ENCODE results near the gene DNAJC7.
"Not testable (repeated sequence)": the region's sequence is repeated elsewhere in the genome, so short reads cannot be mapped to it uniquely, and the experiment has no call there.

The DNAJC7 gene

DNA sequence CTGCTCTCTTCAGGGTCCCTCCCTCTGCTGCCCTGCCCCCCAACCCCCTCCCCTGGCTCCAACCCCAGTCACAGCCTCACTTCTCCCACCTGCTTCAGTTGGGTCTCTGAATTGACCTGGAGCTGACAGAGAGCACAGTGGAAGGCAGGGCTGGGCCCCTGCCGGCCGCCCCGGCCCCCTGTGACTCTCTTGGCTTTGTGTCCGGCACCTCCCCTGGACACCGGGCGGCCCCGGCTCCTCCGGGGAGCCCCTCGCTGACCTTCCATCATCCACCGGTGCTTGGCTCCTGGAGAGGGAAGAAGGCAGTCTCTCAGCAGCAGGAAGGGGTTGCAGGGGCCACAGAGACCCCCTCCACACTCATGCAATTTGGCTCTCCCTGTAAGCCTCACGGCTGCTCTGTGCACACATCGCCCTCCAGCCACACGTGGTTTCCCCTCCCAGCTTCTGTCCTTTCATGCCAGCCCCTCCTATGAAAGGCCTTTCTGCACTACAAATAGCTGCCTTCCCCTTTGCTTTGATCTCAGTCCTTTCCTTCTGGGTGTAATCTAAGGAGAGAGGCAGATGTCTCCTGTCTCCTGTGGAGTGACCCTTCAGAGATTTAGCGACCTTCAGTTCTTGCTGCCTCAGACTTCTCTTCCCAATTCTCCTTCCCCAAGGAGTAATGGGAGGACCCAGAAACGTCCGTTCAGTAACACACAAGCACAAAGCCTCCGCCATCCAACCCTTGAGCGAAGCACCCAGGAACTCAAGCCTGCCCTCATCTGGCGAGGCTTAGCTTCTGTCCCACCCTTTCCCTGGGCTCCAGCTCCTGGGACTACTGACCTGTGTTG is 10.9 kb upstream of the DNAJC7 start:
- H3K9me3 Mint-ChIP-seq: no peaks in the 10 kb centered on the region
- no peak overlapping the region for H3K27ac Mint-ChIP-seq
- H3K27me3 Mint-ChIP-seq (ENCODE audit: low read depth): no peaks in the 10 kb centered on the region
- peaks cover 4% of the 10 kb centered on the region for H3K4me1 Mint-ChIP-seq (ENCODE audit: low read depth)
- DNase-seq (ENCODE audit: low spot score): no peak
- no peak overlapping the region for H3K4me3 Mint-ChIP-seq
- H3K36me3 Mint-ChIP-seq (ENCODE audit: low read depth): peaks cover 3% of the 10 kb centered on the region

DNA sequence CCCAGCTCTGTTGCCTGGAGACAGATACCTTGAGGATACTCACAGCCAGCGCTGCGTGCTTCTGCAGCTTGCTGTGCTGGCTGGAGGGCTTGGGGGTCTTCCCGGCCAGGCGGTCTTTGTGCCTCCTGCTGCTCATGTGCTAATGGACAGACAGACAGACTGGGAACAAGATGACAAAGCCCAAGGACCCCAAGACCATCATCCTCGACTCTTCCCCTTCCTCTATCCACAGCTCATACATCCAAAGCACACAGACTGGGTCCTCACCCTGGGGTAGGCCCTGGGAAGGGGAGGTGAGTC is 10.3 kb upstream of the DNAJC7 start:
- Mint-ChIP-seq H3K4me1 (ENCODE audit: low read depth) (peaks cover 4% of the 10 kb centered on the region), H3K27me3 (ENCODE audit: low read depth) (no peaks in the 10 kb centered on the region), H3K9me3 (no peaks in the 10 kb centered on the region), H3K27ac (no peak overlapping the region), H3K36me3 (ENCODE audit: low read depth) (peaks cover 5% of the 10 kb centered on the region), H3K4me3 (no peak overlapping the region)
- DNase-seq (ENCODE audit: low spot score): no peak

DNA sequence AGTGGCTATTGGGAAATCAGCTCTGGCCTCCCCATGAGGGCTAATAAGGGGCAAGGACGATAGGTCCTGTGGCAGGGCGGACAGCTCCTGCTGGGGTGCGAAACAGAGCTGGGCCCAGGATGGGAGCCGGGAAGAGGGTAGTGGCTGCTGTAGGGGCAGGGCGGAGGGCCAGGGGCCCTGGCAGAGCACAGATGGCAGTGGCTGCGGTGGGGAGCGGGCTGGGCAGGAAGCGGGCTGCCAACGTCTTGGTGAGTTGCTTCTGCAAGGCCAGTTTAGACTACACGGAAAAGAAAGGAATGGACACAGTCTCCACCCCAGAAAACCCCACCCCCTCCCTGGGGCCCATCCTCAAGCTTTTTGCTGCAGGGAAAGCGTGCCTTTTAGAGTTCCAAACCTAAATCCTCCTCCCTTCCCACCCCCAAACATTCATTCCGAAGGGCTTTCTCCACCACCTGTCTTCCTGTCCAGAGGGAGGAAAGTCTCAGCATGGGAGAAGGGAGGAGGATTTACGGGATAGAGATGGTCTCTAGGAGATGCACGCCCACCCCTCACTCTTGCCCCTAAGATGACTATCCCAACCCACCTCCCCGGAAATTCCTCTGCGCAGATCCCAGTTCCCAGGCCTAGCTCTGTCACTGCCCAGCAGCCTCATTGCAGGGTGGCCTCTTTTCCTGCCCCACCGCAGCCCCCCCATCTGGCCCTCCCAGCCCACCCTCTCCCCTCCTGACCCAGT is 9.8 kb upstream of the DNAJC7 start:
- Mint-ChIP-seq H3K27ac (no peak overlapping the region), H3K4me1 (ENCODE audit: low read depth) (peaks cover 4% of the 10 kb centered on the region), H3K27me3 (ENCODE audit: low read depth) (no peaks in the 10 kb centered on the region), H3K9me3 (no peaks in the 10 kb centered on the region), H3K36me3 (ENCODE audit: low read depth) (peaks cover 9% of the 10 kb centered on the region), H3K4me3 (no peak overlapping the region)
- no peak for DNase-seq (ENCODE audit: low spot score)

DNA sequence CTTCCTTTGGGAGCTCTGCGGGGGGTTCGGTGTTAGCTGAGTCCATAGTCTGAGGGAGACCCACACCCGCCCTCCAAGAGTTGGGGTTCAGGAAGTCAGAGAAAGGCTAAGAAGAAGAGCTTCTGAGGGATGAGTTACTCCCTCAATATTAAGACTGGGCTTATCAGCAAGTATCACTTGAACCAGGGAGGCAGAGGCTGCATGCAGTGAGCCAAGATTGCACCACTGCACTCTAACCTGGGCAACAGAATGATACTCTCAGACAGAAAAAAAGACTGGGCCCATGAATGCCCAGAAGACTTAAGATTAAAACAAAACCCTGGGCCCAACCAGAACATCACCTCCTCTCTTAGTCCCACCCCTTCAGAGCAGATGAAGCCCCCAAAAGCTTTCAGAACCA is 8.7 kb upstream of the DNAJC7 start:
- H3K9me3 Mint-ChIP-seq: no peaks in the 10 kb centered on the region
- peak overlapping the region; percentile 50 for H3K27ac Mint-ChIP-seq
- H3K4me1 Mint-ChIP-seq (ENCODE audit: low read depth): peaks cover 11% of the 10 kb centered on the region

DNA sequence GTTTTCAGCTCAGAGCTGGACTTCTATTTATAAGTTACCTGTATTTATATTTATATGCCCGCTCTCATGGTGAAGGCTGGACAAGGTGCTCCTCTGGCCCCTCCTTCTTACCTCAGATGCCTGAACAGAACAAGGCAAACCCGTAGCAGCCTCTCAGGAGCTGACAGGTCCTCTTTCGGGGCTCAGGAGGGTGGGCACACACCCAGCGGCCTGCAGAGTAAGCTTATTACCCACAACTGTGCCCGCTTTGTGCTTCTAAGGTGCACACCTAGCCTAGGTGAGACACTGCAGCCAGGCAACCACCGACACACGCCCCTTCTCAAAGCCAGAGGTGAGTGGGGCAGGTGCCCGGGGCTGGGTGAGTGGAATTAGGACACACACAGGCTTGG is 7.9 kb upstream of the DNAJC7 start:
- peaks cover 11% of the 10 kb centered on the region for H3K4me1 Mint-ChIP-seq (ENCODE audit: low read depth)

More for the DNA sequence above, 8.7 kb upstream of the DNAJC7 start:
- Mint-ChIP-seq H3K36me3 (ENCODE audit: low read depth) (peaks cover 9% of the 10 kb centered on the region), H3K27me3 (ENCODE audit: low read depth) (no peaks in the 10 kb centered on the region), H3K4me3 (no peak overlapping the region)
- DNase-seq (ENCODE audit: low spot score): no peak

DNA sequence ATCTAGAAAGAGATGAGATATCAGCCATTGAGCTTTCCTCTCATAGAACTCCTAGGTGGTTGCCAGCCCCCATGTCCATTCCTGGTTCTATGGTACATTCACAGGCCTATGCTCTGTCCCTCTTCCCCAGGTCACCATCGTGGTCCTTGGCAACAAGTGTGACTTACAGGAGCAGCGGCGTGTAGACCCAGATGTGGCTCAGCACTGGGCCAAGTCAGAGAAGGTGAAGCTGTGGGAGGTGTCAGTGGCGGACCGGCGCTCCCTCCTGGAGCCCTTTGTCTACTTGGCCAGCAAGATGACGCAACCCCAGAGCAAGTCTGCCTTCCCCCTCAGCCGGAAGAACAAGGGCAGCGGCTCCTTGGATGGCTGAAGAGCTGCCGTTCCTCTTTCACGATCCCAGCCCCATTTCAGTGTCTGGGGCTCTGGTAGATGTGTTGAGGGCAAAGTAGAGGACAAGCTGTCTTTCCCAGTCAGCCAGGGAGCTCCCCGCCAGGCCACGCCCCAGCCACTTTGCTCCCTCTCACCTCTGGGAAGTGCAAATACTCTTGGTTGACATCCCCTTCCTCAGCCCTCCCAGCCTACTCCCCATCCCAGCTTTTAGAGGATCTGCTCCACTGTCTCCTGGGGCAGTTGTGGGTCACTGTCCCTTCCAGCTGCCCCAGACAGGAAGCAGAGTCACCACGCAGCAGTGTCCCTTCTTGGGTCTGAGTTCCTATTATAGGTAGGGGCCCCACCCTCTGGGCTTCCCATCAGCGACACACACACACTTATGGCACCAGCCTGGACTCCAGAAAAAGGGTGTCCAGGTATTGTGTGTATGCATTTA is 6.5 kb upstream of the DNAJC7 start:
- no peak for DNase-seq (ENCODE audit: low spot score)
- H3K4me1 Mint-ChIP-seq (ENCODE audit: low read depth): peaks cover 17% of the 10 kb centered on the region

More for the DNA sequence above, 7.9 kb upstream of the DNAJC7 start:
- DNase-seq (ENCODE audit: low spot score): no peak
- no peak overlapping the region for H3K4me3 Mint-ChIP-seq
- H3K27ac Mint-ChIP-seq: peak overlapping the region; percentile 33
- no peaks in the 10 kb centered on the region for H3K9me3 Mint-ChIP-seq
- H3K36me3 Mint-ChIP-seq (ENCODE audit: low read depth): peaks cover 9% of the 10 kb centered on the region
- H3K27me3 Mint-ChIP-seq (ENCODE audit: low read depth): no peaks in the 10 kb centered on the region

DNA sequence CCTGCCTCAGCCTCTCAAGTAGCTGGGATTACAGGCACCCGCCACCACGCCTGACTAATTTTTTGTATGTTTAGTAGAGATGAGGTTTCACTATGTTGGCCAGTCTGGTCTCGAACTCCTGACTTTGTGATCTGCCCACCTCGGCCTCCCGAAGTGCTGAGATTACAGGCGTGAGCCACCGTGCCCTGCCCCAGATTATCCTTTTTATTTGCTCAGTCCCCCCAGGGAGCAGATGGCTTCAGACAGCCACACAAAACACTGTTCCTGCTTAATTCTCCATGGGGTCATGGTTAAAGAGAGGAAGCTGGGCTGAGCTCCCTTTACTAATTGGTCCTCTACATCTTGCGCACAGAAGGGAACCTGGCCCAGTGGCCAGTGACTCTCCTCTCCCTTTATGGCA is 3.6 kb upstream of the DNAJC7 start:
- peaks cover 29% of the 10 kb centered on the region for H3K4me1 Mint-ChIP-seq (ENCODE audit: low read depth)
- peak overlapping the region; percentile 34 for H3K27ac Mint-ChIP-seq
- not testable (repeated sequence) for H3K27me3 Mint-ChIP-seq (ENCODE audit: low read depth); DNase-seq (ENCODE audit: low spot score); H3K9me3 Mint-ChIP-seq
- peaks cover 18% of the 10 kb centered on the region for H3K36me3 Mint-ChIP-seq (ENCODE audit: low read depth)
- H3K4me3 Mint-ChIP-seq: peak overlapping the region; percentile 96

More for the DNA sequence above, 6.5 kb upstream of the DNAJC7 start:
- no peak overlapping the region for H3K27ac Mint-ChIP-seq
- H3K4me3 Mint-ChIP-seq: no peak overlapping the region
- peaks cover 4% of the 10 kb centered on the region for H3K9me3 Mint-ChIP-seq
- peaks cover 10% of the 10 kb centered on the region for H3K36me3 Mint-ChIP-seq (ENCODE audit: low read depth)
- H3K27me3 Mint-ChIP-seq (ENCODE audit: low read depth): no peaks in the 10 kb centered on the region

DNA sequence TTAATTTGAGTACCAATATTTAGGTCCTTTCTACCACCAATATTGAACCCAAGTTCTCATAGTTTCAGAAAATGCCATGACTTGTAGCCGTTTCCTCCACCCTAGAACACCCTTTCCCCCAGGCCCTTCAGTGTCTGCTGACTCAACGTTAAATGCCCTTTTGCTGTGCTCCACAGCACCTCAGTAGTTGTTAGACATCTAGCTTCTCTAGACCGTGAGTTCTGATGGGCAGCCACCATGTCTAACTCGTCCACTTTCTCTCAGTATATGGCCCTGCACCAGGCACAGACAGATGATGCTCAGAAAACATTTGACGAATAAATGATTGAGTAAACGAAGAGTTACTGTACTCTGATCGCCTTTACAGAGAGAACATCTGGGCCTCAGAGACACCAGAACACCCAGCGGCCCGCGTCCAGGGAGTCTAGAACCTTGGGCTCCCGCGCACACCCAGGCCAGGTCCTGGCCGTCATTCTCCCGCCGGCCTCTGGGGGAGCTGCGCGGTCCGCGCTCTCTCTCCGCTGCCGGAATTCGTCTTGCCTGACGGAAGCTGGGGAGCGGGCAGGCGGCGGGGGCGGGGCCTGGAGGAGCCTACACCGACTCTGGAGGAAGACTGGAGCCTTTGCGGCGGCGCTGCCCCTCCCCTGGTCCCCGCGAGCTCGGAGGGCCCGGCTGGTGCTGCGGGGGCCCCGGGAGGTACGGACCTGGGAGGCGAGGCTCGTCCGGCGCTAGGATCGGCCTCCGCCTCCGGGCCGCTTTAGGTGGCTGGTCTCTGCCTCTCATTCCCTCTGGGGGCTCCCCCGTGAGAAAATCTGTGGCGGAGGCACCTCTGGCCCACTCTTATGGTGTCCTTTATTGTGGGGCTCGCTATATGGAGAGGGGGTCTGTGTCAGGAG is 2.5 kb upstream of the DNAJC7 start, which contains the start of gene NKIRAS2:
Gene NKIRAS2, plus strand, starts transcription at position 582 of the 896 bp plus-strand sequence. CDS start 1,488 bp downstream, outside the sequence.
- H3K36me3 Mint-ChIP-seq (ENCODE audit: low read depth): peaks cover 16% of the 10 kb centered on the region
- H3K4me3 Mint-ChIP-seq: peak within 1 kb of the TSS; percentile 96
- peaks cover 4% of the 10 kb centered on the region for H3K9me3 Mint-ChIP-seq
- DNase-seq (ENCODE audit: low spot score): peak; percentile 93
- peak within 1 kb of the TSS; percentile 83 for H3K27ac Mint-ChIP-seq
- no peaks in the 10 kb centered on the region for H3K27me3 Mint-ChIP-seq (ENCODE audit: low read depth)
- peaks cover 33% of the 10 kb centered on the region for H3K4me1 Mint-ChIP-seq (ENCODE audit: low read depth)

DNA sequence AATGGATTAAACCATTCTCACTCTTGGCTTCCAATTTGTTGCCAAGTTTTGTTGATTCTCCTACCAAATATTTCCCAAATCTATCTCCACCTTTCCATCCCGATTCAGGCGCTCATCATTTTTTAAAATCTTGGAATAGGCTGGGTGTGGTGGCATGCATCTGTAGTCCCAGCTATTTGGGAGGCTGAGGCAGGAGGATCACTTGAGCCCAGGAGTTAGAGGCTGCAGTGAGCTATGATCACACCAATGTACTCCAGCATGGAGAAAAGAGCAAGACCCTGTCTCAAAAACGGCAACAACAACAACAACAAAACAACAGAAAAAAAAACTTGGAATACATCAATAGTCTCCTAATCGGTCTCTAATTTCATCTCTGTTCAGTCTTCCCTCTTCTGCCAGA is 1.7 kb upstream of the DNAJC7 start:
- peaks cover 32% of the 10 kb centered on the region for H3K4me1 Mint-ChIP-seq (ENCODE audit: low read depth)
- no peak for DNase-seq (ENCODE audit: low spot score)
- peak overlapping the region; percentile 96 for H3K4me3 Mint-ChIP-seq
- no peaks in the 10 kb centered on the region for H3K27me3 Mint-ChIP-seq (ENCODE audit: low read depth)
- peaks cover 4% of the 10 kb centered on the region for H3K9me3 Mint-ChIP-seq
- H3K27ac Mint-ChIP-seq: no peak overlapping the region
- H3K36me3 Mint-ChIP-seq (ENCODE audit: low read depth): peaks cover 15% of the 10 kb centered on the region

DNA sequence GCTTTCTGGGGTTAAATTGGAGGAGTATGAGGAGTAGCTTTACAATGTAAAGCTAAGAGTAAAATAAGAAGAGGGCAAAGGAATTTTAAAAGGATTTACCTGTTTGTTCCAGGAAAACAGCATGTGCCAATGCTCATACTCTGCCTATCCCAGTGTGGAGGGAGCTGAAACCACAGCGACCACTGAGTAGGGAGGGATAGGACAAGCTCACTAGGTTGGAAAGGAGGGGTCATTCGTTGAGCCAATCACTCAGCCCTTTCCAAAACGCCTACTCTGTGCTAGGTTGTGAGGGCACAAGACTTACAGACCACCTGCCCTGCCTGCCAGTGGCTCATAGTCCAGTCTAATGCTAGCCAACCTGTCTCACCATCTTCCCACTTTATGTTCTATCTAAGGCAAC is 1.1 kb upstream of the DNAJC7 start:
- Mint-ChIP-seq H3K27ac (peak overlapping the region; percentile 99), H3K36me3 (ENCODE audit: low read depth) (peaks cover 16% of the 10 kb centered on the region), H3K4me1 (ENCODE audit: low read depth) (peaks cover 35% of the 10 kb centered on the region), H3K4me3 (peak overlapping the region; percentile 96), H3K27me3 (ENCODE audit: low read depth) (no peaks in the 10 kb centered on the region), H3K9me3 (peaks cover 4% of the 10 kb centered on the region)
- DNase-seq (ENCODE audit: low spot score): no peak

DNA sequence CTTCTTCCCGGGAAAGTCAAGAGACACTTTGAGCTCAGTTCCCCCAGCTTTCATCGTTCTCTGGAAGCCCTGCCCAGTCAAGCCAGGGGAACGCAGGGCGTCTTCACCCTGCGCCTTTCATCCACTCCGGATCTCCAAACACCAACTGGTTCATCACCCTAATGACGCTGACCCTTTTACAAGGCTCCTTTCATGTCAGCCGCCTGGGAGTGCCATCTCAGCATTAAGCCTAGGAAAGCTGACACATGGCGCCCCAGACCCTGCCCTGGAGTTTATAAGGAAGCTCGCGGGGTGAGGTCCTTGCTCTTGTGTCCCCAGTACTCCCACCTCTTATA is 594 bp upstream of the DNAJC7 start:
- peak overlapping the region; percentile 96 for H3K4me3 Mint-ChIP-seq
- peaks cover 18% of the 10 kb centered on the region for H3K36me3 Mint-ChIP-seq (ENCODE audit: low read depth)
- H3K27me3 Mint-ChIP-seq (ENCODE audit: low read depth): no peaks in the 10 kb centered on the region
- H3K9me3 Mint-ChIP-seq: peaks cover 4% of the 10 kb centered on the region
- H3K27ac Mint-ChIP-seq: peak overlapping the region; percentile 99
- peaks cover 38% of the 10 kb centered on the region for H3K4me1 Mint-ChIP-seq (ENCODE audit: low read depth)
- no peak for DNase-seq (ENCODE audit: low spot score)

DNA sequence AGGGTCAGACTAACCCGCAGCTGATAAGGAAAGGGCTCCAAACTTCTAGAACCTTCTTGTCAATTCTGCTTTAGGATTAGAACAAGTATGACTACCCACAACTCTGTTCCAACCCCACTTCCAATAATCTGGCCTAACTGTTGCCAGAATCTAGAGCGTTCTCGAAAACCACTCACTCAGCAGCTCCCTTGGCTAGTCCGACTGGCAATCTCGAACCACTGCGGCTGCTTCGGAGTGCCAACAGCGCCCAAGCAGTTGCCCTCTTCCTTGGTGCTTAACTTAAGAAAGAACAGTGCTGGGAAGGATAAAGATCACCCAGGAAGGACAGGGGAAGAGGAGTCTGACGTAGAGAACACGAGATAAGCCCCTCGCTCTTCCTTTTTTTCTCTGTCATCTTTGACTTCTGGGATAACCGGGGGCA is 818 bp downstream of the DNAJC7 start:
- peaks cover 40% of the 10 kb centered on the region for H3K4me1 Mint-ChIP-seq (ENCODE audit: low read depth)
- H3K36me3 Mint-ChIP-seq (ENCODE audit: low read depth): peaks cover 18% of the 10 kb centered on the region
- H3K27me3 Mint-ChIP-seq (ENCODE audit: low read depth): no peaks in the 10 kb centered on the region
- no peak for DNase-seq (ENCODE audit: low spot score)
- peak overlapping the region; percentile 96 for H3K4me3 Mint-ChIP-seq
- peak overlapping the region; percentile 99 for H3K27ac Mint-ChIP-seq
- peaks cover 4% of the 10 kb centered on the region for H3K9me3 Mint-ChIP-seq

DNA sequence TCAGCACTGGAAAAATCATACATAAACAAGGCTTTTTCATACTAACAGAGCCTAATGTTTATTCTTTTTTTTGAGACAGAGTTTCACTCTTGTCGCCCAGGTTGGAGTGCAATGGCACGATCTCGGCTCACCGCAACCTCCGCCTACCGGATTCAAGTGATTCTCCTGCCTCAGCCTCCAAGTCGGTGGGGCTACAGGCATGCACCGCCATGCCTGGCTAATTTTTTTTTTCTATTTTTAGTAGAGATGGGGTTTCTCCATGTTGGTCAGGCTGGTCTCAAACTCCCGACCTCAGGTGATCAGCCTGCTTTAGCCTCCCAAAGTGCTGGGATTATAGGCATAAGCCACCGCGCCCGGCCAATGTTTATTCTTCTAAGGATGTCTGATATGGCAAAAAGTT is 3.5 kb downstream of the DNAJC7 start:
- not testable (repeated sequence) for H3K9me3 Mint-ChIP-seq; H3K27ac Mint-ChIP-seq; H3K27me3 Mint-ChIP-seq (ENCODE audit: low read depth); H3K4me3 Mint-ChIP-seq; DNase-seq (ENCODE audit: low spot score)
- Mint-ChIP-seq H3K4me1 (ENCODE audit: low read depth) (peaks cover 46% of the 10 kb centered on the region), H3K36me3 (ENCODE audit: low read depth) (peaks cover 23% of the 10 kb centered on the region)
